Astrocyte of the cerebellum (primary cell): Measurements from ENCODE around the gene DNAJB11.
A peak's percentile ranks its signal among the peaks of the same experiment; 100 is the strongest.

ENCODE experiments used
- DNase-seq: peaks from one replicate; pipeline ENCODE4 v3.0.0-alpha.2; 2011; ENCODE audit warnings: low read depth
- H3K4me3 ChIP-seq: 2 replicates; pipeline ENCODE4 v1.5.1; 2011; ENCODE audit warnings: mild to moderate bottlenecking, low read depth, low read length, moderate library complexity
- CTCF ChIP-seq: IDR thresholded peaks from 2 replicates; pipeline ENCODE4 v1.5.1; 2012; ENCODE audit warnings: low read length, low read depth, moderate library complexity, mild to moderate bottlenecking; ENCODE audit errors: missing control alignments
- in situ Hi-C: cut with HindIII; loops from 2 replicates; pipeline ENCODE4 v1.10.0; 2017; ENCODE audit warnings: low sequenced_read_pairs

DNAJB11 gene

GRCh38 chr3:186592682-186593081, 22.2 kb downstream of the DNAJB11 start:
- DNase-seq: no peak
- TF ChIP-seq CTCF: no peak
- in situ Hi-C loops: no loop called here
- H3K4me3 ChIP-seq: no peak overlapping the region

DNA sequence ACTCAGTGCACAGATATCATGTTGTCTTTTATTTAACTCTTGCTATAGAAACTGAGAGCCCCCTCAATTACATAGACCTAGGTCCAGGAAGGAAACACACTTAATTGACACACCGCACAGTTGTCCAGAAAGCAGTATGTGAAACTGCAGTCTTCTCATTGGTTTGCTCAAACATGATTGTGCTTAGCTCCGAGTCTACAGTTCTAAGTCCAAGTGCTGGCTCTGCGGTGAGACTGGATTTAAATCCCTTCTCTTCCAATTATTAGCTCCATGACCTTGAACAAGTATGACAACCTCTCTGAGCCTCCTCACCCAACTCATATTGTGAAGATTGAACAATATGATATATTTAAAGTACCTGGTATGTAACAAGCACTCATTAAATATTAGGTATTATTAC, 23.3 kb downstream of the DNAJB11 start:
- DNase-seq: no peak
- in situ Hi-C loops: no loop called here
- TF ChIP-seq CTCF: no peak
- H3K4me3 ChIP-seq: no peak overlapping the region

- no peak for DNase-seq
- in situ Hi-C loops: no loop called here
- no peak overlapping the region for H3K4me3 ChIP-seq
- no peak for TF ChIP-seq CTCF
Measured at GRCh38 chr3:186594591-186595113, 24.1 kb downstream of the DNAJB11 start.

DNA sequence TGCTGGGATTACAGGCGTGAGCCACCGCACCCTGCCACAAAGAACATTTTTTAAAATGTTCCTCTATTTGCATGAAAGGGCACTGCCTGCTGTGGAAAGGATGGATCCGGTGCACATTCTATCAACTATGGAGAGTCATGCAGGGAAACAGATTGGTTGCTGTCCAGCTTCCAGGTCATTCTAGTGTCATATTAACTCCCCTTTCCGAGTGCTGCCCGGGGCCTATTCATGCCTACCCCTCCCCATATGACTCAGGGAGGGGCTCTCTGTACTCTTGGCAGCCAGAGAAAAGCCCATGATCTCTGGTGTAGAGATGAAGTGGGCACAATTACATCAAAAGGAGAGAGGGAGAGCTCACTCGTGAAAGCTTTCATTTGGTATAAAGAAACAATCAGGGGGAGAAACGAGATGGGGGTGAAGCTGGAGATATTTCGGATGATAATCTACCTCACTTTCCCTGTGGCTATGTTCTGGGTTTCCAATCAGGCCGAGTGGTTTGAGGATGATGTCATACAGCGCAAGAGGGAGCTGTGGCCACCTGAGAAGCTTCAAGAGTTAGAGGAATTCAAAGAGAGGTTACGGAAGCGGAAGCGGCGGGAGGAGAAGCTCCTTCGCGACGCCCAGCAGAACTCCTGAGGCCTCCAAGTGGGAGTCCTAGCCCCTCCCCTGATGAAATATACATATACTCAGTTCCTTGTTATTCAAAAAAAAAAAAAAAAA, 26.2 kb downstream of the DNAJB11 start:
- no peak overlapping the region for H3K4me3 ChIP-seq
- DNase-seq: no peak
- in situ Hi-C loops: no loop called here
- no peak for TF ChIP-seq CTCF

- TF ChIP-seq CTCF: no peak
- in situ Hi-C loops: no loop called here
- peak; percentile 60 for DNase-seq
- H3K4me3 ChIP-seq: no peak overlapping the region
Measured at GRCh38 chr3:186598108-186598784, 27.7 kb downstream of the DNAJB11 start.

GRCh38 chr3:186598794-186599141, 28.2 kb downstream of the DNAJB11 start:
- no peak overlapping the region for H3K4me3 ChIP-seq
- in situ Hi-C loops: no loop called here
- DNase-seq: no peak
- no peak for TF ChIP-seq CTCF
